Measurements from ENCODE around the gene ASB1.

ASB1 gene

GRCh38 chr2:238444242-238444641 lies 17.5 kb downstream of the ASB1 start:
- no peak for DNase-seq (ENCODE audit: low read depth in 3 of 3)

GRCh38 chr2:238445409-238446190 lies 18.9 kb downstream of the ASB1 start:
- DNase-seq (ENCODE audit: low read depth in 3 of 3), result no peak

GRCh38 chr2:238446371-238446770 lies 19.6 kb downstream of the ASB1 start:
- DNase-seq (ENCODE audit: low read depth in 3 of 3), result no peak

- DNase-seq (ENCODE audit: low read depth in 3 of 3), result no peak
These were observed 21.6 kb downstream of the ASB1 start for GRCh38 chr2:238448031-238448955.

- DNase-seq (ENCODE audit: low read depth in 3 of 3), result no peak
These were observed 22.5 kb downstream of the ASB1 start for GRCh38 chr2:238449241-238449640.

GRCh38 chr2:238449909-238450417 lies 23.2 kb downstream of the ASB1 start:
- no peak for DNase-seq (ENCODE audit: low read depth in 3 of 3)

- no peak for DNase-seq (ENCODE audit: low read depth in 3 of 3)
These were observed 23.7 kb downstream of the ASB1 start for GRCh38 chr2:238450440-238450861.

GRCh38 chr2:238453842-238454241 lies 27.1 kb downstream of the ASB1 start:
- DNase-seq (ENCODE audit: low read depth in 3 of 3), result no peak

GRCh38 chr2:238456449-238456848 lies 29.7 kb downstream of the ASB1 start:
- DNase-seq (ENCODE audit: low read depth in 3 of 3), result no peak

GRCh38 chr2:238456970-238457926 lies 30.5 kb downstream of the ASB1 start:
- DNase-seq (ENCODE audit: low read depth in 3 of 3), result no peak

- no peak for DNase-seq (ENCODE audit: low read depth in 3 of 3)
These were observed 31.2 kb downstream of the ASB1 start for GRCh38 chr2:238457927-238458324.

- no peak for DNase-seq (ENCODE audit: low read depth in 3 of 3)
These were observed 31.9 kb downstream of the ASB1 start for GRCh38 chr2:238458651-238459050.

- DNase-seq (ENCODE audit: low read depth in 3 of 3), result no peak
These were observed 32.4 kb downstream of the ASB1 start for GRCh38 chr2:238459081-238459629.

- DNase-seq (ENCODE audit: low read depth in 3 of 3), result no peak
These were observed 34.3 kb downstream of the ASB1 start for GRCh38 chr2:238461051-238461450.

- DNase-seq (ENCODE audit: low read depth in 3 of 3), result no peak
These were observed 34.8 kb downstream of the ASB1 start for GRCh38 chr2:238461491-238461890.

GRCh38 chr2:238461916-238462315 lies 35.2 kb downstream of the ASB1 start:
- no peak for DNase-seq (ENCODE audit: low read depth in 3 of 3)

- no peak for DNase-seq (ENCODE audit: low read depth in 3 of 3)
These were observed 36.2 kb downstream of the ASB1 start for GRCh38 chr2:238462782-238463396.

- no peak for DNase-seq (ENCODE audit: low read depth in 3 of 3)
These were observed 37.7 kb downstream of the ASB1 start for GRCh38 chr2:238464389-238464788.

- no peak for DNase-seq (ENCODE audit: low read depth in 3 of 3)
These were observed 38.9 kb downstream of the ASB1 start for GRCh38 chr2:238465487-238466242.

GRCh38 chr2:238466243-238466756 lies 39.6 kb downstream of the ASB1 start:
- no peak for DNase-seq (ENCODE audit: low read depth in 3 of 3)

Measured in stimulated activated CD4-positive, alpha-beta T cell treated with anti-CD3 and anti-CD28 coated beads, TNF-alpha, amount 100 ng/mL, for 4 hours (primary cell).